NCI-H82 treated with DMSO at 0.1 percent for 48 hours (cell line): Measurements from ENCODE around the gene MUS81.
A peak's percentile ranks its signal among the peaks of the same experiment; 100 is the strongest.
"Not testable (repeated sequence)": the region's sequence is repeated elsewhere in the genome, so short reads cannot be mapped to it uniquely, and the experiment has no call there.

ENCODE experiments used
- DNase-seq: peaks from one replicate; lab custom pipeline; 2025; ENCODE audit not compliant: unreplicated experiment; lab: John Stamatoyannopoulos, UW

MUS81 gene, protein sequence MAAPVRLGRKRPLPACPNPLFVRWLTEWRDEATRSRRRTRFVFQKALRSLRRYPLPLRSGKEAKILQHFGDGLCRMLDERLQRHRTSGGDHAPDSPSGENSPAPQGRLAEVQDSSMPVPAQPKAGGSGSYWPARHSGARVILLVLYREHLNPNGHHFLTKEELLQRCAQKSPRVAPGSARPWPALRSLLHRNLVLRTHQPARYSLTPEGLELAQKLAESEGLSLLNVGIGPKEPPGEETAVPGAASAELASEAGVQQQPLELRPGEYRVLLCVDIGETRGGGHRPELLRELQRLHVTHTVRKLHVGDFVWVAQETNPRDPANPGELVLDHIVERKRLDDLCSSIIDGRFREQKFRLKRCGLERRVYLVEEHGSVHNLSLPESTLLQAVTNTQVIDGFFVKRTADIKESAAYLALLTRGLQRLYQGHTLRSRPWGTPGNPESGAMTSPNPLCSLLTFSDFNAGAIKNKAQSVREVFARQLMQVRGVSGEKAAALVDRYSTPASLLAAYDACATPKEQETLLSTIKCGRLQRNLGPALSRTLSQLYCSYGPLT

DNA sequence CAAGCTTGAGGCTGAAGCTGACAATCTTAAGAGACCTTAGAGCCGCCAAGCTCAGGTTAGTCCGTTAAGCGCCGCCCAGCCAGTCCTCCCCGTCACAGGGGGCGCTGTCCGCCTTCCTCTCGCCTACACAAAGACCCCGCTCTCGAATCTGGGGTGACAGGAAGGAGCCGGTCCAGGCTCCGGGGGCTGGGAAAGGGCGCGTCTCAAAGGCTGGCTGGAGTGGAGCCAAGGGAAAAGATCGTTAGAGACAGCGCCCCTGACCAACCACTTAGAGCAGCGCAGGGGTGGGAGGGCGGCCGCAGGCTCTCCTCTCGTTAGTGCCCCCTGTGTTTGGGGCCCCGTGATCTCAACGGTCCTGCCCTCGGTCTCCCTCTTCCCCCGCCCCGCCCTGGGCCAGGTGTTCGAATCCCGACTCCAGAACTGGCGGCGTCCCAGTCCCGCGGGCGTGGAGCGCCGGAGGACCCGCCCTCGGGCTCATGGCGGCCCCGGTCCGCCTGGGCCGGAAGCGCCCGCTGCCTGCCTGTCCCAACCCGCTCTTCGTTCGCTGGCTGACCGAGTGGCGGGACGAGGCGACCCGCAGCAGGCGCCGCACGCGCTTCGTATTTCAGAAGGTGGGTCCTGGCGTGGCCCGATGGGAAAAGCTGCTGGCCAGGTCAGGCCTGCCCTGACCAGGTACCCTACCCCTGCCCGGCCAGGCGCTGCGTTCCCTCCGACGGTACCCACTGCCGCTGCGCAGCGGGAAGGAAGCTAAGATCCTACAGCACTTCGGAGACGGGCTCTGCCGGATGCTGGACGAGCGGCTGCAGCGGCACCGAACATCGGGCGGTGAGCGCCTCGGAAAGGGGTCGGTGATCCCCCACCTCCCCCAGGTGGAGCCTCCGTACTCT lies at the start of gene MUS81:
TSS of gene MUS81 (plus strand) at position 156 of the 887 bp plus-strand sequence. CDS start at position 477, 321 bp downstream.
- DNase-seq, result peak; percentile 87

DNA sequence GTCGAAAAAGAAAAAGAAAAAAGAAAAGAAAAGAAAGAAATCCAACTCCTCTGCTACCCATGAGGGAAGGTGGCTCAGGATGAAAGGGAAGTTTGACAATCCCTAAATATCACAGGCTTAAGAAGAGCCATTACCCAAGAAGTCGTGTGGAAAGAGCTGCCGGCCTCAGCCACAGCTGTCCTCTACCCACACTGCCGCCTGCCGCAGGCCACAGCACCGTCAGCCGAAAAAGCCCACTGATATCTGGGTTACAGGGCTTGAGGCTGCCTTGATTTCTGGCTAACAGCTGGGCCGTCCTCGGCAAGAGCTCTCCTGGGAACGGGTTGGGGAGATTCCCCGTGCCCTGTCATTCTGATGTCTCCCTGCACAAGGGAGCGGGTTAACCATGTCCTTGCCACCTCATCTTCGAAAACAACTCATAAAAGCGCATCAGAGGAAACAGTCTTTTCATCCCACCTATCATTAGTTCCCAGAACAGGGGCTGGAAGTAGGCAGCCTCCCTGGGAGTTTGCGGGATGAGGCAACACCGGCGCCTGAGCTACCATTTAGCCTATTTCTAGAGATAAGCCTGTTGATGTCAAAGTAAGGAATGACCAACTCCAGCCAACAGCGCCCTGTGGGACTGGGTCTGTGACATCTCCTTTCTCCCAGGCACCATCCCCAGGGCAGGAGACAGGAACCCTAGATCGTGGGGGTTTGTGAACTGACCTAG lies 48.3 kb upstream of the MUS81 start:
- DNase-seq, result no peak

DNA sequence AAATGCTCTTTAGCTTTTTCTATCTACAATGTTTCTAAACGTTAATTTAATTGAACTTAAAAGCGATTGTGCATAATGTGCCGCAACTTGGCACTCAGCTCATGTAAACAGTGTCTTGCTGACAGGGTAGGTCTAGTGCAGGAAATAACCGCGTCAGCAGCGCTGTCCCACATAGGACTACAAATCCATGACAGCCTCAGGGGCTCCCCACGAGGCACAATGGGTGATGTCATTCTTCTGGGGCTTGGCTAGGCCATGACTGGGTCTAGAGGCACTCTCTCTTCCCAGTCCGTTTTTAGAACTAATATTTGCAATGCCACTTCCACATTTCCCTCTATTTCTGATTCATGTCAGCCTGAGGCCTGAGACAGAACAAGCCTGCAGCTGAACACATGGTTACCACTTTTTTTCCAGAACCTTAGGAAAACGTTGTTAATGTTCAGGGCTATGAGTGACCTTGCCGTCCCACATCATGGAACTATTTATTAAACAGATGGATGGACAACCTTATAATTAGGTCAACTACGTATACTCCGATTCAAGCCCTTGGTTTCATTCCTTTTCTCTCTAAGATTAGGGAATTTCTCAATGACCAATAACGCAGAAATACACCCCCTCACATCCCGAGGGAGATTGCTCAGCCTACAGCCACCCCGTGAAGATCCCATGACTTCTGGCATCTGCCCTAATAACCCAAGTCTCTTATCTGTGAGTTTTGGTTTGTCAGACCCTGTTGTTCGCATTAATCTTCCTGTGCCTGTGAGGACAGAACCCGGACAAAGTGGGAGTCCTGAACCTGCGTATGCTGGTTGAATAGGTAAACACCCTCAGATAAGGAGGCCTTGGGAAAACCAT lies 45.9 kb upstream of the MUS81 start:
- DNase-seq, result no peak

DNA sequence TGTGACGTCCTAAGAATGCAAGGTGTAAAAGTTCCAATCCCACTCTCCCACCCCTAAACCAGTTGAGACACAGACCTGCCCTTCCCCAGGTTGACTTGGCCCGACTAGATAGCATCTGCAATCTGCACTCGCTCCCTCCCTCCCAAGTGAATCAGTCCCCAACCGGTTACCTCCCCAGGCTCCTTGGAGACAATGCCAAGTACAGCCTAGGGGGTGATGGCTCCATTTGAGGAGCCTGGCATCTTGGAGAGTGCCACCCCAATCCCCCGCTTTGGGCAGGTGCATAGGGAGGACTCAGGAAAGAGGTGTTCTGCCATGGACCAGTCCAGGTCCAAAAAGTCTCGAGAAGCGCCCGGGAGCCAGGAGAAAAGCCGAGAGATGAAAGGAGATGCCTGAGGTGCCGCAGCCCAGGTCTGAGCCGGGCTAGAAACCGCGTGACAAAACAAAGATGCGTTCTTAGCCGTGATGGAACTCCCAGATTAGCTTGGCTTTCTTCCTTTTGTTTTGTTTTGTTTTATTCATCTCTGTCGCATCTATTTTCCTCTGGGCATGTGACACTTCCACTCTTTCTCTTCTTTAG lies 45.2 kb upstream of the MUS81 start:
- DNase-seq, result no peak

DNA sequence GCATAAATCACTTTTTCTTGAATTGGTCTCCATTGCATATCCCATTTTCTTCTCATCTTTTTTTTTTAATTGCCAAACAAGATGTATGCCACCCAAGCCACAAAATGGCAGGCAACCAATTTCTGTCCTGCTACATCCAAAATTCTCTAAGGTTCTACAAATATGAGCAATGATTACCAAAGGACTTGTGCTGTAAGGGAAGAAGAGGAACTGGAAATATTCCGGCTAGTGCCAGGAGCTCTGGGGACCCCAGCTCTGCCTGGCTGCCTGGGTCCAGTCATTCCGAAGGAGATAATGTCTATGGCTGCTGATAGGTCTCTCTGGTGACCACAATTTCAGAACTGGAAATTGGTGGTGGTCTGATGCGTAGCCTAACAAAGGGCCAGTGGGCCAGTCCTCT lies 43.5 kb upstream of the MUS81 start:
- DNase-seq, result no peak

DNA sequence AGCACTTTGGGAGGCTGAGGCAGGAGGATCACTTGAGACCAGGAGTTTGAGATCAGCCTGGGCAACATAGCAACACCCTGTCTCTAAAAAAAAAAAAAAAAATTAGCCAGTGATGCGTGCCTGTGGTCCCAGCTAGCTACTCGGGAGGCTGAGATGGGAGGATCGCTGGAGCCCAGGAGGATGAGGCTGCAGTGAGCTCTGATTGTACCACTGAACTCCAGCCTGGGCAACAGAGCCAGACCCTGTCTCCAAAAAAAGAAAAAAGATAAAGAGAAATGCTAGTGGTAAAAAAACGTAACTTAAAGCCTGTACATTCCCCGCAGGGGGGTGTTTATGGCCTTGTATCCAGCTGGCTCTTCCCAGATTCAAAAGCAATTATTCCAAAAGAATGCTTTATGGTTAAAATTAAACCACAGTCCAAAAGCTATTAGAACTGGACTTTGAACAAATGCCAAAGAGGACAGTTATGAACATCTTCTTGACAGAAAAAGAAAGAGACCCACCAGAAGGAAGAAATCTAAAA lies 42.9 kb upstream of the MUS81 start:
- DNase-seq, result no peak

DNA sequence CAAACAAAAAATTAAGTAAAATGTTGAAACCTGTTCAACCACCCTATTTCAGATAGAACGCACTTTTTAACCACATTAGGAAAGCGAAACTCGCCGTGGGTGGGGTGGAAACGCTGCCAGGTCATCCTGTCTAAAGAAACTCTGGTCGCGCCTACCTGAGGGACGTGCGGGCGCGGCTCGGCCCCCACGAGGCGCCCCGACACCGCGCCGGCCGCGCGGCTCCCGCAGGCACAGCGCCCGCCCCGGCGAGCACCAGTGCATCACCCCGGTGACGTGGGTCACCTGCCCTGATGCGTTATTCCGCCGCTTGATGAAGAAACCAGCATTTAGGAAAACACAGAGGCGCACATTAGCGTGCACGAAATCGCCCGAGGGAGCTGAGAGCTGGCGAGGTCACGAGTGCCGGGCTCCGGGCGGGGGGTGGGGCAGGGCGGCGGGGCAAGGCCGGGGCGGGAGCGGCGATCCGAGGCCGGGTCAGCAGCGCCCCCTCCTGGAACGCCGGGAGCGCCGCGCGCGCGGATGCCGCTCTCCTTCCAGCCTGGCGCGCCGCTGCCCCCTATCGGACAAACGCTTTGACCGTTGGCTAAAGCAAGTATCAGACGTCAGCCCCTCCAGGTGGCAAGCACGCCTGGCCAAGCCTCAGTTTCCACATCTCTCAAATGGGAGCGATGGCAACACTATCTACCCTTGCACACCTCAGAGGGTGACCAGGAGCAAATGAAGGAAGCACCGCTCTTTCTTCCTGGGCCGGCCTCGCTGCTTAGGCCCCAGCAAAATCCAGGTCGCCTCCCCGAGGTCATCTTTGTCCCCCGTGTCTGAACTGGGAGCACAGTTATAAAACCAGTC lies 42.2 kb upstream of the MUS81 start:
- DNase-seq, result peak; percentile 40

DNA sequence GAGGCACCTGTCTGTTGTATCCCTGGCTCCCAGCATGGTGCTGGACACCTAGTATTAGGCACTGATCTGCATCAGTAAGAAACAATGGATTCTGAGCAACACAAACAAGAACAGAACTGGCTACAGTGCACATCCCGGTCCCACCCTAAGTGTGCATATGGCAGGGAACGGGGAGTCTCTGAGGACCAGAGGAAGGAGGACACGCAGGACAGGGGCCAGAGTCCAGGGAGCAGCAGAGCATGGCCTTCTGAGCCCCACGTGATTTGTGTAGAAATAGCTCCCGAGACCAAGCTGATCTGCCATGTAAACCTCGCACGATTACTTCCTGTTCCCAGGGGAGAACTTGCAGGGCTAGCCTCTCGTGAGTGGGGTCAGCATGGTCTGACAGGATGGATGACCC lies 39.1 kb upstream of the MUS81 start:
- no peak for DNase-seq

DNA sequence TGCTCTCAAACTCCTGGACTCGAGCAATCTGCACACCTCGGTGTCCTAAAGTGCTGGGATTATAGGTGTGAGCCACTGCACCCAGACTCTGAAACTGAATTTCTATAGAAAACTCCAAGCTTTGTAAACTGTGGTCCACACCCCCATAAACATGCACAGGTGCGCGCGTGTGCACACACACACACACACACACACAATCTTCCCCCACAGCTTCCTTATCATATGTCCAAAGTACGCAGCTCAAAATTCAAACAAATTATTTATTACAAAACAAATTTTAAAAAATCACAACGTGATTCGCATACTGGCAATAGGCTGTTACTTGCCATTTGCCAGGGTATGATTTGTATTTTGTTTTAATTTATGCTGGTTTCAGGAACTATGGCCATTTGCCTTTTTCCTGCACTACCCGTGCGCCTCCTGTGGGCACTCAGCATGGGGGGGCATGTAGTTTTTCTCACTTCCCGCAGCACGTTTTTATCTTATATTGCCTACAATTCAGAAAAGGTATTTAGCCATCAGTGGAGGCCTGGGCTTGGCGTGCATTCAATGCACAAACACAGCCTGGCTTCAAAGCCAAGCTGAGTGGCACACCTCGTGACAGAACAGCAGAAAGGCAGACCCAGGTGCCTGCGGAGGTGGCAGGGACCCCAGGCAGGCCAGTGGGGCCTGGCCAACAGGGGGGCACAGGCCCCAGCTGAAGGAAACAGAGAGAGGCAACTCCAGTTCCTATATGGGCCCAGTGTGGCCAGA lies 37.3 kb upstream of the MUS81 start:
- no peak for DNase-seq

DNA sequence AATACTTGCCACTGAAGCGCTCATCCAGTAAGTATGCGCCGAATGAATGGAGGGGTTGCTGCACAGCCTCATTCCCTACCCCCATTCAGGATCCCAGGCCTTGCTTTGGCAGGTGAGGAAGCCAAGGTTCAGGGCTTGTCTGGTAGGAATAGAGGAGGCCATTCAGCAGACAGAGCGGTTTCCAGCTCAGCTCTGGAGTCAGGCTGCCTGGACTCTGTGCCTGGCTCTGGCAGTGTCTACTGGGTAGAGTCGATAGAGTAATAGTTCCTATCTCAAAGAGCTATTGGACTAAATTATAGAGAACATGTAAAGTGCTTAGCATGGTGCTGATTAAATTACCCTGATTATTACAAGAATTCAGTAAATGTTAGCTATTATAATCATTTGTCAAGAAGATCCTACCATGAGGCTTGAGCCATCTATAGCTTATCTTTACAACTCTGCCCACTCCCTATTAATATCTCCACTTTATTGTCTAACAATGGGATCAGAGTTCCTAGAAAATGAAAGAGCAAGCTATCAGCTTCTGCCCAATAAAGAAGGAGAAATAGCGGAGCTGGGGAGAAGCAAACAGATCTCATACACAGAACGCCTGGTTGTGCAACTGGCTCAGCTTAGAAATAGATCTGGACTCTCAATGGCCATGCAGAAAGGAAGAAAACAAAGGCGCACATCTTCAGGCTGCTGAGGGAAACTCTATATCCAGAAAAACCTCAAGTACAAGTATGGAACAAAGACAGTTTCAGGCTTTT lies 33.1 kb upstream of the MUS81 start:
- no peak for DNase-seq

DNA sequence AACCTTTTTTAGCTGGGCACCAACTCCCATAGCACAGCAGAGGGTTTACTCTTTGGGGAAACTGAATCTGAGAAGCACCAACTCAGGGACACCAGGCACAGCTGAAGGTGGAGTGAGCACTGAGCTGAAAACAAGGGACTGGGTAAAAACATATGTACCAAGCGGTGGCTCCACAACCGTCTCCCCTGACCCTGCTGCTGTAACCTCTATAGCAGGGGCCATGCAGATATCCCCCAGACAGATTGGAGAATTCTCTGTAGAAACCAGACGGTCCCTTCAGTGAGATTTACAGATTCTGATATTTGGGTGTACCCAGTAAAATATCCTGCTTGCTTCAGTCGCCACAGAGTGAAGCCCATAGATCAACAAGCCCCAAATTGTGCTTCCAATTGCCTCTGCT lies 30.8 kb upstream of the MUS81 start:
- no peak for DNase-seq

DNA sequence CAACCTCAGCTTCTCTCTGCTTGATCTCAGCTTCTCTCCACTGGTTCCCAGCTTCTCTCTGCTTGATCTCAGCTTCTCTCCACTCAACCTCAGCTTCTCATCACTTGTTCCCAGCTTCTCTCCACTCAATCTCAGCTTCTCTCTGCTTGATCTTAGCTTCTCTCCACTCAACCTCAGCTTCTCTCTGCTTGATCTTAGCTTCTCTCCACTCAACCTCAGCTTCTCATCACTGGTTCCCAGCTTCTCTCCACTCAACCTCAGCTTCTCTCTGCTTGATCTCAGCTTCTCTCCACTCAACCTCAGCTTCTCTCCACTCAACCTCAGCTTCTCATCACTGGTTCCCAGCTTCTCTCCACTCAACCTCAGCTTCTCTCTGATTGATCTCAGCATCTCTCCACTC lies 28.0 kb upstream of the MUS81 start:
- DNase-seq, result not testable (repeated sequence)

DNA sequence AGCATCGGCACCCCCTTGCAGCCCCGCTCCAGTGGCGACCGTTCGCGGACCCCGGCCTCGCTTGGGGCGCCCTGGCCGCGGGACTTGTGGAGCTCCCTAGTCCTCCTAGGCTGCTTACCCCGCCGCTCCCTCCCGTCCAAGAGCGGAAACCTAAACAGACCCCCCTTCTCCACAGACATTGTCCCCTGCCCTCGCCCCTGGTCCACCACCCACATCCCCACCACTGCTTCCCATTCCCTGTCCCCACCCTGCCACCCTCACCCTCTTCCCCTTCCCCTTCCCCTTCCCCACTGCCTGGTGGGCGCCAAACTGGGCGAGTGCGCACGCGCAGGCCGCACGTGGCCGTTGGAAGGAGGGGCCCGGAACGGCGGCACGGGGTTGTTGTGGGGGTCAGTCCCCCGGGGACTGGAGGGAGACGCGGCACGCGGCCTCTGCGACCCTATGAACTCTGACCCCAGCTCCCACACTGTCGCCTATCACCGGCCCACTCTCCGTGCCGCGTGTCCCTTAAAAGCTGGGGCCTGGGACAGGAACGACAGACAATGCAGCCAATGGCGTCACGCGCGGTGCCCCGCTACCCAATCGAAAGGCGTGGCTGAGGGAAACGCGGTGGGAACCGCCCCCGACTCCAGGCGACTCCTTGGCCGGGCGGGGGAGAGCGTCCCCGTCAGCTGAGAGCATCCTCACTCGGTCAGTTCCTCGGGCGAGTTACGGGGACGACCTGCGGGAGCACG lies 26.8 kb upstream of the MUS81 start, which contains the start of gene SNX32:
TSS of gene SNX32 (plus strand) at position 667 of the 734 bp plus-strand sequence. CDS start 103 bp downstream, outside the sequence.
- DNase-seq, result peak; percentile 71

DNA sequence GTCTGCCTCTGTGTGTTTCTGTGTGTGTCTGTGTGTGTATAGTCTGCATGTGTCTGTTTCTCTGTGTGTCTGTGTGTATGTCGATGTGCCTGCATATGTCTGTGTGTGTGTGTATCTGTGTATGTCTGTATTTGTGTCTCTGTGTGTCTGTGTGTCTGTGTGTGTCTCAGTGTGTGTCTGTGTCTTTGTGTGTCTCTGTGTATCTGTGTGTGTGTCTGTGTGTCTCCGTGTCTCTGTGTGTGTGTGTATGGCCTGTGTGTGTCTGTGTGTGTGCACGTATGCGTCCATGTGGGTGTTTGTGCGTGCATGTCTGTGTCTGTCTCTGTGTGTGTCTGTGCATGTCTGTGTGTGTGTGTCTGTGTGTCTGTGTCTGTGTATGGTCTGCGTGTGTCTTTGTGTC lies 26.0 kb upstream of the MUS81 start:
- DNase-seq, result no peak

DNA sequence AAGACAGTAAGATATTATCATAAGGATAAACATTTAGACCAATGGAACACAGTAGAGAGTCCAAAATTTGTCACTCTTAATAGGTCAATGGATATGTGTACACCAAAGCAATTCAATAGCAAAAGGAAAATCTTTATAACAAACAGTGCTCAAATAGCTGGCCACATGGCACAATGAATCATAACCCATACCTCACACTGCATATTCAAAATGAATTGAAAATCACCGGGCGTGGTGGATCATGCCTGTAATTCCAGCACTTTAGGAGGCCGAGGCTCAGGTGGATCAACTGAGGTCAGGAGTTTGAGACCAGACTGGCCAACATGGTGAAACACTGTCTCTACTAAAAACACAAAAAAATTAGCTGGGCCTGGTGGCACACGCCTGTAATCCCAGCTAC lies 18.1 kb upstream of the MUS81 start:
- DNase-seq, result no peak

DNA sequence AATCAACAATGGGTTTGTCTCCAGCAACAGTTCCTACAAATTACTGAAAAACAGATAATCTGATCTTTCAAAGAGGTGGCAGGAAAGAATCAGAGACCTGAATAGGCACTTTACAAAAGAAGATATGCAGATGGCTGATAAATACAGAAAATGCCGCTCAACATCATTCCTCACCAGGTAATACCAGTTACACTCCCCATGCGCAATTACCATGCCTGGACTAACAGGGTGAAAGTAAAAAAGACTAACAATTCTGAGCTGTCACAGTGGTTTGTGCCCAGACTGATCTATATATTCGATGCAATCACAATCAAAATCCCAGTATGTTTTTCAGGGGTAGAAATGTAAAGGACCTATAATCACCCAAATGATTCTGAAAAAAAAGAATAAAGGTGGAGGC lies 16.4 kb upstream of the MUS81 start:
- no peak for DNase-seq
